ENCODE results near the gene TOM1L2.

Gene TOM1L2

GRCh38 chr17:17874478-17874877 is 97.7 kb downstream of the TOM1L2 start:
- TF ChIP-seq REST (IDR thresholded peaks at IDR 0.05; ENCODE audit: low read depth) (no peak), TAF1 (IDR thresholded peaks at IDR 0.05; ENCODE audit: low read depth) (no peak), MAX (IDR thresholded peaks at IDR 0.05) (no peak), FOXM1 (IDR thresholded peaks at IDR 0.05; ENCODE audit: borderline replicate concordance, low read depth) (no peak), ZBTB7A (IDR thresholded peaks at IDR 0.05; ENCODE audit: low read depth) (no peak), CREB1 (IDR thresholded peaks at IDR 0.05; ENCODE audit: low read depth) (no peak), TEAD4 (IDR thresholded peaks at IDR 0.05) (no peak), EP300 (IDR thresholded peaks at IDR 0.05; ENCODE audit: borderline replicate concordance) (no peak)

GRCh38 chr17:17873450-17873991 is 98.7 kb downstream of the TOM1L2 start:
- TF ChIP-seq REST (IDR thresholded peaks at IDR 0.05; ENCODE audit: low read depth) = no peak
- TF ChIP-seq TCF12 (IDR thresholded peaks at IDR 0.05; ENCODE audit: low read depth) = no peak
- no peak for TF ChIP-seq TEAD4 (IDR thresholded peaks at IDR 0.05)
- TF ChIP-seq CEBPB (IDR thresholded peaks at IDR 0.05) = no peak
- TF ChIP-seq EGR1 (IDR thresholded peaks at IDR 0.05) = no peak
- TF ChIP-seq NFIC (IDR thresholded peaks at IDR 0.05) = no peak
- TF ChIP-seq CREB1 (IDR thresholded peaks at IDR 0.05; ENCODE audit: low read depth) = no peak
- TF ChIP-seq USF1 (IDR thresholded peaks at IDR 0.05) = no peak
- no peak for TF ChIP-seq EP300 (IDR thresholded peaks at IDR 0.05; ENCODE audit: borderline replicate concordance)
- no peak for TF ChIP-seq MAX (IDR thresholded peaks at IDR 0.05)
- TF ChIP-seq TAF1 (IDR thresholded peaks at IDR 0.05; ENCODE audit: low read depth) = no peak
- no peak for TF ChIP-seq RAD21 (IDR thresholded peaks at IDR 0.05; ENCODE audit: low read depth)
- no peak for TF ChIP-seq ZBTB7A (IDR thresholded peaks at IDR 0.05; ENCODE audit: low read depth)
- no peak for TF ChIP-seq YY1 (IDR thresholded peaks at IDR 0.05; ENCODE audit: low read depth)
- no peak for TF ChIP-seq FOXM1 (IDR thresholded peaks at IDR 0.05; ENCODE audit: borderline replicate concordance, low read depth)

GRCh38 chr17:17872547-17873345 is 99.5 kb downstream of the TOM1L2 start:
- TF ChIP-seq TEAD4 (IDR thresholded peaks at IDR 0.05) = no peak
- TF ChIP-seq NFIC (IDR thresholded peaks at IDR 0.05) = no peak
- TF ChIP-seq TCF12 (IDR thresholded peaks at IDR 0.05; ENCODE audit: low read depth) = no peak
- TF ChIP-seq FOXM1 (IDR thresholded peaks at IDR 0.05; ENCODE audit: borderline replicate concordance, low read depth) = no peak

- TF ChIP-seq EP300 (IDR thresholded peaks at IDR 0.05; ENCODE audit: borderline replicate concordance) (no peak), TAF1 (IDR thresholded peaks at IDR 0.05; ENCODE audit: low read depth) (no peak), CEBPB (IDR thresholded peaks at IDR 0.05) (no peak), EGR1 (IDR thresholded peaks at IDR 0.05) (no peak), NFIC (IDR thresholded peaks at IDR 0.05) (no peak), YY1 (IDR thresholded peaks at IDR 0.05; ENCODE audit: low read depth) (no peak), MAX (IDR thresholded peaks at IDR 0.05) (no peak), REST (IDR thresholded peaks at IDR 0.05; ENCODE audit: low read depth) (no peak), TEAD4 (IDR thresholded peaks at IDR 0.05) (no peak), TCF12 (IDR thresholded peaks at IDR 0.05; ENCODE audit: low read depth) (no peak), USF1 (IDR thresholded peaks at IDR 0.05) (no peak), FOXM1 (IDR thresholded peaks at IDR 0.05; ENCODE audit: borderline replicate concordance, low read depth) (no peak), RAD21 (IDR thresholded peaks at IDR 0.05; ENCODE audit: low read depth) (no peak), ZBTB7A (IDR thresholded peaks at IDR 0.05; ENCODE audit: low read depth) (no peak), CREB1 (IDR thresholded peaks at IDR 0.05; ENCODE audit: low read depth) (no peak)
Observed at GRCh38 chr17:17871913-17872312, 100.3 kb downstream of the TOM1L2 start.

Data from Ishikawa (cell line).